ENCODE measurements around the gene TEC.
A peak's percentile ranks its signal among the peaks of the same experiment; 100 is the strongest.

TEC gene

GRCh38 chr4:48162162-48162561 is 107.5 kb downstream of the TEC start:
- DNase-seq, result no peak

- DNase-seq, result no peak
Observed at GRCh38 chr4:48157271-48157670, 112.4 kb downstream of the TEC start.

GRCh38 chr4:48156423-48156822 is 113.2 kb downstream of the TEC start:
- DNase-seq, result no peak

- no peak for DNase-seq
Observed at GRCh38 chr4:48153791-48154550, 115.7 kb downstream of the TEC start.

- no peak for DNase-seq
Observed at GRCh38 chr4:48152259-48152658, 117.4 kb downstream of the TEC start.

- no peak for DNase-seq
Observed at GRCh38 chr4:48149827-48150370, 119.7 kb downstream of the TEC start.

- DNase-seq, result no peak
Observed at GRCh38 chr4:48147621-48148020, 122.0 kb downstream of the TEC start.

- DNase-seq, result no peak
Observed at GRCh38 chr4:48141048-48141447, 128.6 kb downstream of the TEC start.

- no peak for DNase-seq
Observed at GRCh38 chr4:48139691-48140090, 129.9 kb downstream of the TEC start.

GRCh38 chr4:48138936-48139335 is 130.7 kb downstream of the TEC start:
- DNase-seq, result no peak

- no peak for DNase-seq
Observed at GRCh38 chr4:48138511-48138910, 131.1 kb downstream of the TEC start.

GRCh38 chr4:48137846-48138245 is 131.8 kb downstream of the TEC start:
- no peak for DNase-seq

GRCh38 chr4:48134081-48134480 is 135.6 kb downstream of the TEC start, which contains the start of gene TXK:
TXK (minus strand) TSS chr4:48134250; CDS start chr4:48134170, 80 bp downstream.
- DNase-seq, result no peak

GRCh38 chr4:48133669-48134068 is 136.0 kb downstream of the TEC start:
- no peak for DNase-seq

GRCh38 chr4:48131736-48132135 is 137.9 kb downstream of the TEC start:
- no peak for DNase-seq

GRCh38 chr4:48130100-48130499 is 139.5 kb downstream of the TEC start:
- DNase-seq, result no peak

GRCh38 chr4:48129307-48130014 is 140.2 kb downstream of the TEC start:
- DNase-seq, result no peak

- DNase-seq, result peak in 6 of 14 donors; percentile 3 to 18 (median 4)
Observed at GRCh38 chr4:48127682-48128404, 141.8 kb downstream of the TEC start.

GRCh38 chr4:48127231-48127630 is 142.4 kb downstream of the TEC start:
- no peak for DNase-seq

GRCh38 chr4:48126621-48127020 is 143.0 kb downstream of the TEC start:
- DNase-seq, result no peak

GRCh38 chr4:48124870-48125269 is 144.8 kb downstream of the TEC start:
- DNase-seq, result no peak

GRCh38 chr4:48122756-48123155 is 146.9 kb downstream of the TEC start:
- no peak for DNase-seq

- DNase-seq, result no peak
Observed at GRCh38 chr4:48121180-48121579, 148.5 kb downstream of the TEC start.
